NT2/D1 (cell line): ENCODE results near the gene ACTR8.

Experiments
- SUZ12 ChIP-seq: IDR thresholded peaks from 2 replicates; pipeline ENCODE4 v1.6.1; 2011; ENCODE audit not compliant: insufficient read length, insufficient read depth; ENCODE audit errors: extremely low read depth
- YY1 ChIP-seq: IDR thresholded peaks from 2 replicates; pipeline ENCODE4 v1.6.1; 2011; ENCODE audit not compliant: insufficient read length, insufficient read depth

DNA sequence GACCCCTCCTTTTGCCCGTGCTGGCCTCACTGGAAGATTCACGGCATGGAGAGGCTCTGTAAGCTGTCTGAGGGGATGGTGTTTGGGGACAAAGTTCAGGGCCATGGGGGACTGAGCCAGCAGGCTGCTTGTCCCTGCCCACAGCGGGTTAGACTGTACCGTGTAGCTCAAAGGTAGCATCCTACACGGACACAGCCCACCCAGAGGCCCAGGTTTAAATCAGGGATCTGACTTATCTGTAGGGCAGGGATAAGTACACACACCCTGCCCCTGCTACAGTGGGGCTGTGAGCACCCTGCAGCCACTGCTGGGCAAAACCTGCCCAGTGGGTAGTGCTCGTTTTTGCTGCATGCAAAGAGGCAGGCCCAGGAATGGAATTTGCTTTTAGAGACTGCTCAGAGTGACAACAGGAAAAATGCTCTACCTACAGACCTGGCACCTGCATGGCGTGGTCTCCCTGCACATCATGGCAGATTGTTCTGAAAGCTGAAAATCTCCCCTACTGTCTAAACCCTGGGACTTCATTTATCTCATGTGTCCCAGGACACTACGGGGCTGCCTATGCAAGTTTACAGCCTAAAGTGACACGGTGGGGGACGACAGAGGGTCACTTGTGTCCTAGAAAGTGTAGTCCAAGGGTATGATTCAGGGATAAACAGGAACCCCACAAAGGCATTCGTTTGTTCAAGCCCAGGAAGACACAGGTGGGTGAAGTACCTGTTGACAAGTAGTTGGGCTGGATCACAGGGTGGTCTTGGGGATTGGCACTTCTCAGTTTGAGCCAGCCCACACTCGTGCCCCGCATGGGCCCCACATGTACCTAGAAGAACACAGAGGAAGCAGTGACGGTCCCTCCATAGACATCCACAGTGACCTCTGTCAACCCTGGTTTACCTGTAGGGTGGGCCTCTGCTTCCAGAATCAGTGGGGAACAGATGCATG lies 63.5 kb downstream of the ACTR8 start:
- TF ChIP-seq YY1 (no peak), SUZ12 (no peak)
